C4-2B (cell line): Measurements from ENCODE around the gene ZNF814.

ENCODE experiments used
- ZFX ChIP-seq: fragments of 450-650 bp; IDR thresholded peaks from 2 replicates; pipeline ENCODE4 v1.6.1; 2017
- TF ChIP-seq, protein P1 (sequence below): fragments of 450-650 bp; conservative IDR thresholded peaks from 2 replicates; pipeline ENCODE4 v1.5.1; 2017; ENCODE audit warnings: mild to moderate bottlenecking

DNA sequence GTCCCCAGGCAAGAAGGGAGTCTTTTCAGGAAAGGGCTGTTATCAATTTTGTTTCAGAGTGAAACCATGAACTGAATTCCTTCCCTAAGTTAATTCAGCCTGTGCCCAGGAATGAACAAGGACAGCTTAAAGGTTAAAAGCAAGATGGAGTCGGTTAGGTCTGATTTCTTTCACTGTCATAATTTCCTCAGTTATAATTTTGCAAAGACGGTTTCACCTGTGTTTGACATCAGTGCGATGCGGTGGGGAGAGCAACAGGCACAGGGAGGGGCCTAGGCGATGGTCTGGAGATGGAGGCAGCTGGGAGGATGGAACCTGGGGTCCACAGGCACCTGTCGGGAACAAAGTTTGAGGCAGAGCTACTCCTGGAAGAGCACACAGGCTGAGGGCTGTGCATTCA is 68.2 kb downstream of the ZNF814 start:
- TF ChIP-seq, protein P1, sequence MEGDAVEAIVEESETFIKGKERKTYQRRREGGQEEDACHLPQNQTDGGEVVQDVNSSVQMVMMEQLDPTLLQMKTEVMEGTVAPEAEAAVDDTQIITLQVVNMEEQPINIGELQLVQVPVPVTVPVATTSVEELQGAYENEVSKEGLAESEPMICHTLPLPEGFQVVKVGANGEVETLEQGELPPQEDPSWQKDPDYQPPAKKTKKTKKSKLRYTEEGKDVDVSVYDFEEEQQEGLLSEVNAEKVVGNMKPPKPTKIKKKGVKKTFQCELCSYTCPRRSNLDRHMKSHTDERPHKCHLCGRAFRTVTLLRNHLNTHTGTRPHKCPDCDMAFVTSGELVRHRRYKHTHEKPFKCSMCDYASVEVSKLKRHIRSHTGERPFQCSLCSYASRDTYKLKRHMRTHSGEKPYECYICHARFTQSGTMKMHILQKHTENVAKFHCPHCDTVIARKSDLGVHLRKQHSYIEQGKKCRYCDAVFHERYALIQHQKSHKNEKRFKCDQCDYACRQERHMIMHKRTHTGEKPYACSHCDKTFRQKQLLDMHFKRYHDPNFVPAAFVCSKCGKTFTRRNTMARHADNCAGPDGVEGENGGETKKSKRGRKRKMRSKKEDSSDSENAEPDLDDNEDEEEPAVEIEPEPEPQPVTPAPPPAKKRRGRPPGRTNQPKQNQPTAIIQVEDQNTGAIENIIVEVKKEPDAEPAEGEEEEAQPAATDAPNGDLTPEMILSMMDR: no peak
- TF ChIP-seq ZFX: no peak
